Measurements from ENCODE around the gene IL32.

- TF ChIP-seq IRF1 (CRISPR knock-in tag; IDR thresholded peaks at IDR 0.05), result no peak
- no peak for TF ChIP-seq CTCF (IDR thresholded peaks at IDR 0.05)
- TF ChIP-seq NR3C1 (CRISPR knock-in tag; conservative IDR thresholded peaks at IDR 0.05; ENCODE audit: low read depth), result no peak
Measured at GRCh38 chr16:3113765-3114479, 48.5 kb downstream of the IL32 start.

Measured in WTC11 (cell line).